Measurements from ENCODE around the gene KIF6. TPM values are rescaled to one million over a fixed set of nuclear protein-coding genes. Genes with fewer than 3 reads are reported as not detected.

Gene KIF6
- total RNA-seq, 2 experiments from 2014 or later, result not detected

DNA sequence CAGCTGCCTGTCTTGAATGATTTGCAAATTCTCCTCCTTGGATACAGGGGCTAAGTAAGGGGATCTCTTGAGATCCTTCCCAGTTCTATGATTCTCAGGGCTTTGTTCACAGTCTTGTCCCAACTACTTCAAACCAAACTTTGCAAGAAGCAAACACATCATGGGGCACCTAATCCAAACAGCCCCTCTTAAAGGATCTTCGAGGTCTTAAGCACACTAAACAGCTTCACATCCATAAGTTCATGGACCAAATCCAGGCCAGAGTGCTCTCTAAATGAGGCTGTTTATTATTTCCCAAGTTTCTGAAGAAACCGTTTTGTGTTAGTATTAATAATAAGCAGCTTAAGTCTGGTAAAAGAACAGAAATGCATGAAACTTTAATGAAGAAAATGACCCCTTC is 75.2 kb downstream of the KIF6 start:
- Histone ChIP-seq H3K4me3 (ENCODE audit: low read length) (no peak overlapping the region), H3K27me3 (ENCODE audit: control insufficient read depth in 1 of 2, insufficient read depth in 2 of 2, low read length in 2 of 2) (peaks cover 0 to 4% of the 10 kb centered on the region in 2 experiments), H3K36me3 (ENCODE audit: insufficient read depth, low read length) (no peaks in the 10 kb centered on the region), H3K9me3 (ENCODE audit: control insufficient read depth in 1 of 2, insufficient read depth in 1 of 2, low read length in 2 of 2) (no peaks in the 10 kb centered on the region), H3K4me1 (ENCODE audit: insufficient read depth, low read length) (no peaks in the 10 kb centered on the region), H3K27ac (ENCODE audit: low read depth in 1 of 2, low read length in 2 of 2) (no peak overlapping the region)
- peaks cover 17% of the 10 kb centered on the region for H3K27me3 Mint-ChIP-seq
- ATAC-seq (ENCODE audit: poor library complexity), result no peak
- no peaks in the 10 kb centered on the region for H3K9me3 Mint-ChIP-seq
- H3K27ac Mint-ChIP-seq, result no peak overlapping the region
- no peak for DNase-seq
- no peak overlapping the region for H3K4me3 Mint-ChIP-seq
- POLR2A ChIA-PET, result no interaction called here
- no peaks in the 10 kb centered on the region for H3K36me3 Mint-ChIP-seq (ENCODE audit: low read depth)
- no peaks in the 10 kb centered on the region for H3K4me1 Mint-ChIP-seq (ENCODE audit: low read depth)
- CTCF ChIA-PET, result no interaction called here
- TF ChIP-seq, protein P1, sequence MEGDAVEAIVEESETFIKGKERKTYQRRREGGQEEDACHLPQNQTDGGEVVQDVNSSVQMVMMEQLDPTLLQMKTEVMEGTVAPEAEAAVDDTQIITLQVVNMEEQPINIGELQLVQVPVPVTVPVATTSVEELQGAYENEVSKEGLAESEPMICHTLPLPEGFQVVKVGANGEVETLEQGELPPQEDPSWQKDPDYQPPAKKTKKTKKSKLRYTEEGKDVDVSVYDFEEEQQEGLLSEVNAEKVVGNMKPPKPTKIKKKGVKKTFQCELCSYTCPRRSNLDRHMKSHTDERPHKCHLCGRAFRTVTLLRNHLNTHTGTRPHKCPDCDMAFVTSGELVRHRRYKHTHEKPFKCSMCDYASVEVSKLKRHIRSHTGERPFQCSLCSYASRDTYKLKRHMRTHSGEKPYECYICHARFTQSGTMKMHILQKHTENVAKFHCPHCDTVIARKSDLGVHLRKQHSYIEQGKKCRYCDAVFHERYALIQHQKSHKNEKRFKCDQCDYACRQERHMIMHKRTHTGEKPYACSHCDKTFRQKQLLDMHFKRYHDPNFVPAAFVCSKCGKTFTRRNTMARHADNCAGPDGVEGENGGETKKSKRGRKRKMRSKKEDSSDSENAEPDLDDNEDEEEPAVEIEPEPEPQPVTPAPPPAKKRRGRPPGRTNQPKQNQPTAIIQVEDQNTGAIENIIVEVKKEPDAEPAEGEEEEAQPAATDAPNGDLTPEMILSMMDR (IDR thresholded peaks at IDR 0.05), result no peak
- intact Hi-C loops (cut with DNase I, micrococcal nuclease), result no loop called here

DNA sequence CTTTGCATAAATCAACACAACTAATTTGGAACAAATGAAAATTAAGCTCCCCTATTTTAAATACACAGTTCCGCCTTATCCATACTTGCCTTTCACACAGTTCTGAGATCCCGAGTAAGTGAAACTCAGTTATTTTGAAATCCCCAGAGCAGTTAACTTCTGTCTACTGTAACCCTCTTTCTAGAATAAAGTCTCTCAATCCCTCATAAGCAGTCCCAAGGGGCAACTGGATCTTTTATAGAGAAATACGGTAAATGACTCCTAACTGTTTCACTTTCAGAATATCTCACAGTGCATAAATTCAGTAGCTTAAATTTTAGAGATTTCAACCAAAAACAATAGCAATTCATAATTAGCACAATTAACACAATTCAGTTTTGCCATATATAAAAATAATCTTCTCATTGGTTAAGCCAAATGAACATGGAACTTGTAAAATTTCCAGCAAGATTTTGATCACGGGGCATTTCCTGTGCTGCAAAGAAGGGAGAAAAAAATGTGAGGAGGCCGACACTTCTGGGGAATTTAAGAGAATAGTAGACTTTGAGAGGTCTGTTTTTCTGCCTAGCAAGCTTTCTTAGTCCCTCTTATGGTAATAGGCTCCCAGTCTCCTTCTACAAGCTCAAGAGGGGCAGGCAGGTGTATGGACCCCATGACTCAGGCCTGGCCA is 78.3 kb downstream of the KIF6 start:
- CTCF ChIA-PET, result no interaction called here
- Histone ChIP-seq H3K27ac (ENCODE audit: low read depth in 1 of 2, low read length in 2 of 2) (no peak overlapping the region), H3K27me3 (ENCODE audit: control insufficient read depth in 1 of 2, insufficient read depth in 2 of 2, low read length in 2 of 2) (peaks cover 0 to 4% of the 10 kb centered on the region in 2 experiments), H3K4me1 (ENCODE audit: insufficient read depth, low read length) (no peaks in the 10 kb centered on the region), H3K36me3 (ENCODE audit: insufficient read depth, low read length) (no peaks in the 10 kb centered on the region), H3K9me3 (ENCODE audit: control insufficient read depth in 1 of 2, insufficient read depth in 1 of 2, low read length in 2 of 2) (no peaks in the 10 kb centered on the region), H3K4me3 (ENCODE audit: low read length) (no peak overlapping the region)
- H3K36me3 Mint-ChIP-seq (ENCODE audit: low read depth), result no peaks in the 10 kb centered on the region
- POLR2A ChIA-PET, result interaction anchor here (1.0 kb wide), 1 partner anchor 11 kb away, joined by 4 read pairs; no protein-coding TSS in a partner anchor
- no peak overlapping the region for H3K27ac Mint-ChIP-seq
- no peak overlapping the region for H3K4me3 Mint-ChIP-seq
- H3K4me1 Mint-ChIP-seq (ENCODE audit: low read depth), result no peaks in the 10 kb centered on the region
- DNase-seq (no peak), ATAC-seq (ENCODE audit: poor library complexity) (no peak)
- H3K27me3 Mint-ChIP-seq, result peaks cover 22% of the 10 kb centered on the region
- TF ChIP-seq, protein P1 (IDR thresholded peaks at IDR 0.05), result no peak
- no peaks in the 10 kb centered on the region for H3K9me3 Mint-ChIP-seq
- intact Hi-C loops (cut with DNase I, micrococcal nuclease), result no loop called here

DNA sequence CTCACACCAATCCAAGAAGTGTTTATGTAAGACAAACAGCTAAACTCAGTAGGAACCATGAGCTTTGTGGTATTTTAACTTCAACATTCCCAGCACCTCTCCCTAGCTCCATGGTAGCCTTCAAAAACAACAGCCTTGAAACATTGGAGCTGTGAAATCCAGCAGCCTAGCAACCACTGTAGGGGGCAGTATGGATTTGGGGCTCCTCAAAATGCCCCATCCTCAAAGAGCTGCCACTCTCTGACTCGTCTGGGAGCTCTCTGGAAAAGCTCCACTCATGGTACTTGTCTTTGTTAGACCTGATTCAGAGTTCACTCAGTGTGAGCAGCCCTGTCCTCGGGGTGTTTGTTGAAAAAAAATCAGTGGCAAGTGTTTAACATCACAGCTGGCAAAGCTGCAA is 82.9 kb downstream of the KIF6 start:
- Mint-ChIP-seq H3K27me3 (peaks cover 17% of the 10 kb centered on the region), H3K9me3 (no peaks in the 10 kb centered on the region), H3K4me1 (ENCODE audit: low read depth) (no peaks in the 10 kb centered on the region), H3K4me3 (no peak overlapping the region), H3K27ac (no peak overlapping the region), H3K36me3 (ENCODE audit: low read depth) (no peaks in the 10 kb centered on the region)
- Histone ChIP-seq H3K27me3 (ENCODE audit: control insufficient read depth in 1 of 2, insufficient read depth in 2 of 2, low read length in 2 of 2) (no peaks in the 10 kb centered on the region), H3K27ac (ENCODE audit: low read depth in 1 of 2, low read length in 2 of 2) (no peak overlapping the region), H3K4me1 (ENCODE audit: insufficient read depth, low read length) (no peaks in the 10 kb centered on the region), H3K36me3 (ENCODE audit: insufficient read depth, low read length) (no peaks in the 10 kb centered on the region), H3K9me3 (ENCODE audit: control insufficient read depth in 1 of 2, insufficient read depth in 1 of 2, low read length in 2 of 2) (no peaks in the 10 kb centered on the region), H3K4me3 (ENCODE audit: low read length) (no peak overlapping the region)
- ATAC-seq (ENCODE audit: poor library complexity), result no peak
- no peak for DNase-seq
- POLR2A ChIA-PET, result no interaction called here
- intact Hi-C loops (cut with DNase I, micrococcal nuclease), result no loop called here
- TF ChIP-seq, protein P1 (IDR thresholded peaks at IDR 0.05), result no peak
- CTCF ChIA-PET, result no interaction called here
